ENCODE results near the gene MAP7. TPM values are rescaled to one million over a fixed set of nuclear protein-coding genes. Genes with fewer than 3 reads are reported as not detected.

MAP7 gene
- total RNA-seq, 1 donor from 2014 or later = 0.75 TPM

- intact Hi-C loops (cut with micrococcal nuclease) = no loop called here
Measured at GRCh38 chr6:136341967-136342366, 208.3 kb downstream of the MAP7 start.

DNA sequence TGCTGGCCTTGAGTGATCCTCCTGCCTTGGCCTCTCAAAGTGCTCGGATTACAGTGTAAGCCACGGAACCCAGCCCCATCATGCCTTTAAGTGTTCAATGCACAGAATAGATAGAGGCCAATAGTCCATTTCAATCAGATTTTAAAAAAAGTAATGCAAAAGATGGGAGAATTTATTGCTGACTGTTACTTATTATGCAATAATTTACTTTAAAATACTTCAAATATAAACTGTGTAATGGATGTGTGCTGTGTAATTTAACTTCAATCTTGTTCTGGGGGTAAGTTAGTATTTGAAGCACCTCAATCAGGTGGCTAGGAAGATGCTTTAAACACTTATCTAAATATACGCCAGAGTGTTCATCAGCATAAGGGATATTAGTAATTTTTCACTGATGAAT lies 208.9 kb downstream of the MAP7 start:
- intact Hi-C loops (cut with micrococcal nuclease) = no loop called here

GRCh38 chr6:136338486-136338885 lies 211.7 kb downstream of the MAP7 start:
- intact Hi-C loops (cut with micrococcal nuclease) = no loop called here

DNA sequence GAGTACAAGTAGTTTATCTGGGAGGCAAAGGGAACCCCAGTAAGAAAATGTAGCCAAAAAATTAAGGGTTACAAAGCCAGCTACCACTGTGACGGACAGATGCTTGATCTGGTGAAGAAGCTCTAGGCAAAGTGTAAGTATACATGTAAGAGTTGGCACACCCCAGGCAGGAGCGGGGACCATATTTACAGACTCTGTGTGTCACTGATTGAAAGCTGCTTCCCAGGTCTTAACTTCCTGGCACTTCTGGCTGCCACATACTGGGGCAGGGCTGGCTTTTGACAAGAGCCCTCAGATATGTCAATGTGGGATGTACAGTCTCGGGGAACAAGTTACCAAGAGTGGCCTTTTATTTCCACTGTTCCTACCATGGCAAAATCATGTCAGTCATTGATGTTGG lies 212.6 kb downstream of the MAP7 start:
- intact Hi-C loops (cut with micrococcal nuclease) = no loop called here

- intact Hi-C loops (cut with micrococcal nuclease) = no loop called here
Measured at GRCh38 chr6:136337121-136337520, 213.1 kb downstream of the MAP7 start.

DNA sequence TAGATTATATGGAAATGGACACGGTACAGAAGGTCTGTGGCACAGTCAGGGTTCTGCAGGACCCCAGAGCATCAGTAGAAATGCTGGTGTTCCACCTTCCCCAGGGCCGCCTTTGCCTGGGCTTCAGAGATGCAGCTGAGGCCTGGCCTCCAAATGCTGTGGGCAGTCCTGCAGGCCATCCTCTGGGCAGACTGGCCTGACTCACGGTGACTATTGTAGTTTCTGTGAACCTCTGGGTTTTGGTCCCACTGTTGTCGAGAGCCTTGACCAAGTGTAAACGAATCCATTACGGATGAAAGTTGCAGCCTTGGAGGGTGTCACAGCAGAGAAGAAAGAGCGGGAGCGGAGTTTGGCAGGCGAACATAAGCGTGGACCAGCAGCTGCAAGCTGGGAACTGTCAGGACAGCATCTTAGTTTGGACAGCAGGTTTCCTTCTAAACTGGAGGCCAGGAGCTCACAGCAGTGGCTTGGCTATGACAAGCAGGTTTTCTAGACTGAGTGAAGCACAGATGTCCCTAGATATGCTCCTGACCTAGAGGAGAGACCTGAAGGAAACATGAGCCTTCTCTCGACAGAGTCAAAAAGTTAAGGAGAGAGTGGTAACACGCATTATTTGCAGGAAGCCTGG lies 214.4 kb downstream of the MAP7 start:
- intact Hi-C loops (cut with micrococcal nuclease) = no loop called here

DNA sequence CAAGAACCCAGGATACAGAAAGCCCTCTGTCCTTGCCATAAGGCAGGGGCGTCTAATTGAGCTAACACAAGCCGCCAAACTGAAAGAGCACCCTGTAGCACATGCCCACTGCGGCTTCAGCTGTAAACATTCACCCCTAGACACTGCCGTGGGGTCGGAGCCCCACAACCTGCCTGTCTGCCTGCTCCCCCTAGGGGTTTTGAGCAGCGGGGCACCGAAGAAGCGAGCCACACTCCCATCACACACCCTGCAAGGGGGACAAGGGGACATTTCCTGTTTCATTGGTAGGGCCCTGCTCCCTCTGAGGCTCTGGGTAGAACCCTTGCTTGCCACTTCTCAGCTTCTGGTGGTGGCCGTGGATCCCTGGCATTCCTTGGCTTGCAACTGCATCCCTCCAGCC lies 215.4 kb downstream of the MAP7 start:
- intact Hi-C loops (cut with micrococcal nuclease) = no loop called here

DNA sequence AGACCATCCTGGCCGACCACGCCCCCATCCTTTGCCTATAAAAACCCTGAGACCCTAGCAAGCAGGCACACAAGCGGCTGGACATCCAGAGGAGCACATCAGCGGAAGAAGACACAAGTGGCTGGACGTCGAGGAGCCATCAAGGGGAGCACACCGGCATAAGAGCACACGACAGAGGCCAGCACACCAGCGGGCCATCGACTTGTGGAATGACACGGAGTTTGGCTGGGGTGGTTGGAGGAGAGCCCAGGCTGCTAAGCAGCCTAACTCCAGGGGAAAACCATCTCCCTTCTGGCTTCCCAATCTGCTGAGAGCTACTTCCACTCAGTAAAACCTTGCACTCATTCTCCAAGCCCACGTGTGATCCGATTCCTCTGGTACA lies 215.8 kb downstream of the MAP7 start:
- intact Hi-C loops (cut with micrococcal nuclease) = no loop called here

- intact Hi-C loops (cut with micrococcal nuclease) = no loop called here
Measured at GRCh38 chr6:136333824-136334464, 216.3 kb downstream of the MAP7 start.

- intact Hi-C loops (cut with micrococcal nuclease) = no loop called here
Measured at GRCh38 chr6:136331461-136331860, 218.8 kb downstream of the MAP7 start.

DNA sequence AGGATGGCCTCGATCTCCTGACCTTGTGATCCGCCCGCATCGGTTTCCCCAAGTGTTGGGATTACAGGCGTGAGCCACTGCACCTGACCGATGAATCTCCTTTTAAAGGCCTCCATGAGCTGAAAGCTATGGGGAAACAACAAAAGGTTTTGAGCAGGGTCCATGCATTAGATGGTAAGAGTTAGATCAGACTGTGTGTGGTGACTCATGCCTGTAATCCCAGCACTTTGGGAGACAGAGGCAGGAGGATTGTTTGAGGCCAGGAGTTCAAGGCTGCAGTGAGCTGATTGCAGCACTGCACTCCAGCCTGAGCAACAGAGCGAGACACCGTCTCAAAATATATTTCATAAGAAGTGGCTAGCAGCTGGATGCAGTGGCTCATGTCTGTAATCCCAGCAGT lies 219.6 kb downstream of the MAP7 start:
- intact Hi-C loops (cut with micrococcal nuclease) = no loop called here

GRCh38 chr6:136326038-136326553 lies 224.1 kb downstream of the MAP7 start:
- intact Hi-C loops (cut with micrococcal nuclease) = no loop called here

GRCh38 chr6:136324686-136325380 lies 225.4 kb downstream of the MAP7 start:
- intact Hi-C loops (cut with micrococcal nuclease) = no loop called here

DNA sequence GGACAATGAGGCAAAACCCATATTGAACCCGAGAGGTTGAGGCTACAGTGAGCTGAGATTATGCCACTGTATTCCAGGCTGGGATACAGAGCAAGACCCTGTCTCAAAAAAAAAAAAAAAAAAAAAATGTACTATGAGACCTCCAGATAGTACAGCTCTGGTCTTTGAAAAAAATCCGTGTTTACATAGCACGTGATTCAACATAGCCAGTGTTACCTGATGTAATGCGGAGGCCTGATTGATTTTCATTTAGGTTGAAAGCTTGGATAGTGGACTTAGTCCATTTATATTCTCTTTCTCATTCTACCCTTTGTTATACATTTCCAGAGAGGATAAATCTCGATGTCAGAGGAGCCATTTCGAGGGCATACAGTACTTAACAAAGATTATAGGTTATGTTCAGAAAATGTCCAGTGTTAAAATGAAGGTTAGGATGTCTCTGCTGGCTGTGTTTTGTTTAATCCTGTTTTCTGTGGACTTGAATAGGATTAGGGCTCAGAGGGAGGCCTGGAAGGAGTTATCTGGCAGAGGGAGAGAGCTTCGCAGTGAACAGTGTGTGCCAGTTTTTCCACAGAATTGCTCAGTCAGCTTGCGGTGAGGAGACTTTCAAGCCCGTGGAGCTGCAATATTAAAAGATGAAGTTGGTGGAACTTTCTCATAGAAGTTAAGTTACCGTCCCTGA lies 226.7 kb downstream of the MAP7 start:
- intact Hi-C loops (cut with micrococcal nuclease) = no loop called here

GRCh38 chr6:136319732-136320131 lies 230.5 kb downstream of the MAP7 start:
- intact Hi-C loops (cut with micrococcal nuclease) = loop anchor here (5.0 kb wide), 1 partner anchor 37 kb away; no protein-coding TSS in a partner anchor

GRCh38 chr6:136318676-136319075 lies 231.5 kb downstream of the MAP7 start:
- intact Hi-C loops (cut with micrococcal nuclease) = loop anchor here (5.0 kb wide), 1 partner anchor 36 kb away; no protein-coding TSS in a partner anchor

DNA sequence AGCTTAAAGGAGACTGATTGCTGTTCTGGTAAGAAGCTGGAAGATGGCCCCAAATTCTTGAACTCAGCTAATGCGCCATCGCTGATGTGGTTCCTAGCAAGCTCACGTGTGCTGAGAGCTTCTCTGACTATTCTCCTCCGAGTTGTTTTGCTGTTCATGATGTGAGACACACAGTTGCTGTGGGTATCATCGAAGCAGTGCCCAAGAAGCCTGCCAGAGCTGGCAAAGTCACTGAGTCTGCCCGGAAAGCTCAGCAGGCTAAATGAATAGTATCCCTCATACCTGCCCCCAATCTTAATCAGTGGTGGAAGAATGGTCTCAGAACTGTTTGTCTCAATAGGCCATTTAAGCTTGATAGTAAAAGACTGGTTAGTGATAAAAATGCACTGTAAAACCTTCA lies 232.3 kb downstream of the MAP7 start:
- intact Hi-C loops (cut with micrococcal nuclease) = loop anchor here (1.0 to 5.0 kb wide), 4 partner anchors 28 to 867 kb away; no protein-coding TSS in a partner anchor

DNA sequence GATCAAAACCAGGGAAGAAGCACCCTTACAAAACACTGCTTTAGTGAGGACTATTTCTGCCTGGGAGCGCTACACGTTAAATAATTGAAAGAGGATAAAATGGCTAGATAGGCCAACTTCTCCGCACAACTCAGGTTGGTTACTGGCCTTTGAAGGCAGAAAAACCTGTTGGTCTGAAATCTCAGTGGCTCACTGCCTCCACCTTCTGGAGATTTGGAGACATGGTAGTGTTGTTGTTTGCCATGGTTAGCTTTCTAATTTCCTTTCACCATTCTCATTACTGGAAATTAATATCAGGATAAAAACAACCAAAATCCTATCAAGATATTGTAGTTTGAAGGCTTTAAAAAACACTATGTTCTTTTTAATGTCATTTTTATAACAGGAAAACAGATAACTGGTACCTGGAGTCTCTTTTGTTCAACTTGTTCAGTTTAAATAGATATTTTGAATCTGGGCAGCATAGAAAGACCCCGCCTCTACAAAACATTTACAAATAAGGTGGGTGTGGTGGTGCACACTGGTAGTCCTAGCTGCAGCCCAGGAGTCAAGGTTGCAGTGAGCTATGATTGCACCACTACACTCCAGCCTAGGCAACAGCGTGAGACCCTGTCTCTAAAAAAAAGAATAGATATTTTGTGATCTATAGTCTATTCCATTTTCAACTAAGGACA lies 233.1 kb downstream of the MAP7 start:
- intact Hi-C loops (cut with micrococcal nuclease) = loop anchor here (1.0 to 5.0 kb wide), 4 partner anchors 27 to 866 kb away; no protein-coding TSS in a partner anchor

DNA sequence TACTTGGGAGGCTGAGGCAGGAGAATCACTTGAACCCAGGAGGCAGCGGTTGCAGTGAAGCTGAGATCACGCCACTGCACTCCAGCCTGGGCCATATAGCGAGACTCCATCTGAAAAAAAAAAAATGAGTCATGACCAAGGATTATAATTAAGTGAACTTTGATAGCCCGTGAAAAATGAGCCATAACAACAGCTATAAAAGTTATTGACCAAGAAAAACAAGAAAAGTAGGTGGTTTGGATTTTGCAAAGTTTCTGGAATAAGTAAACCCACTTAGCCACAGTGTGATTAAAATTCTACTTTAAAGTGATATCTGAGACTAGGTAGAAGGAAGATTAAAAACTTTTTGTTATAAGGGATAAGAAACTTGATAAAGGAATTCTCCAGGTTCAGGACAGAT lies 234.6 kb downstream of the MAP7 start:
- intact Hi-C loops (cut with micrococcal nuclease) = loop anchor here (5.0 kb wide), 1 partner anchor 33 kb away; no protein-coding TSS in a partner anchor

GRCh38 chr6:136312975-136313374 lies 237.2 kb downstream of the MAP7 start:
- intact Hi-C loops (cut with micrococcal nuclease) = no loop called here

DNA sequence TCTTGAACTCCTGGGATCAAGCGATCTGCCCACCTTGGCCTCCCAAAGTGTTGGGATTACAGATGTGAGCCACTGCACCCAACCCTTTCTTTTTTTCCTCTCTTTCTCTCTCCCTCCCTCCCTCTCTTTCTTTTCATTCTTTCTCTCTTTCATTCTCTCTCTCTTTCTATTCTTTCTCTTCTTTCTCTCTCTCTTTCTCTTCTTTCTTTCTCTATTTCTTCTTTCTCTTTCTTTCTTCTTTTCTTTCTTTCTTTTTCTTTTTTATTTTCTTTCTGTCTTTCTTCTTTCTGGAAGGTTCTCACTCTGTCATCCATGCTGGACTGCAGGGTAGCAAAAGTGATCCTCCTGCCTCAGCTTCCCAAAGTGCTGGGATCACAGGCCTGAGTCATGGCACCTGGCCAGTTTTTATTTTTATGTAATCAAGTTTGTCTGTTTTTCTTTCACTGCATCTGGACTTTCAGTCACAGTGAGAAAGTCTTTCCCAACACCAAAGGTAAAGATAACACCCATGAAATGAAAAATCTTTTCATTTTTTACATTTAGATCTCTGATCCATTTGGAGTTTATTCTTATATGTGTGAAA lies 240.4 kb downstream of the MAP7 start:
- intact Hi-C loops (cut with micrococcal nuclease) = no loop called here

All from T-helper 2 cell treated with Interferon-gamma antibody and Interleukin-4, amounts not matched to agents 100 ng/mL and 5 ng/mL, for 36 hours (primary cell).